ENCODE results near the gene PRKCZ.

PRKCZ gene

DNA sequence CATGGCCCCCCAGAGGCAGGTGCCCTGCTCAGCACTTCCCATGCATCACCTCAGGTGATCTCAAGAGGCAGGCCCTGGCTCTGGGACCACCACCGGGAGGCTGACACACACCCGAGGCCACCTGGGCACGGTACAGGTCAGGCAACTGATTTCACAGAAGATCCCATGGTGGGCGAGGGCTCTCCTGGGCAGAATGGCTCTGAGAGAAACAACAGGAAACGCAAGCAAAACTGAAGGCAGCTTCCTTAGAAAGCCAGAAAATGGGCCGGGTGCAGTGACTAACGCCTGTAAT is 166.5 kb downstream of the PRKCZ start:
- Histone ChIP-seq H3K4me3 (ENCODE audit: low read depth, low read length) (no peak overlapping the region), H3K36me3 (ENCODE audit: control insufficient read depth, insufficient read depth, low read length) (no peaks in the 10 kb centered on the region), H3K27me3 (ENCODE audit: control insufficient read depth, insufficient read depth, low read length) (no peaks in the 10 kb centered on the region), H3K9me3 (ENCODE audit: control insufficient read depth, insufficient read depth, low read length) (no peaks in the 10 kb centered on the region), H3K4me1 (ENCODE audit: control insufficient read depth, insufficient read depth, low read length) (no peaks in the 10 kb centered on the region), H3K9ac (ENCODE audit: low read depth, low read length) (no peak overlapping the region)

DNA sequence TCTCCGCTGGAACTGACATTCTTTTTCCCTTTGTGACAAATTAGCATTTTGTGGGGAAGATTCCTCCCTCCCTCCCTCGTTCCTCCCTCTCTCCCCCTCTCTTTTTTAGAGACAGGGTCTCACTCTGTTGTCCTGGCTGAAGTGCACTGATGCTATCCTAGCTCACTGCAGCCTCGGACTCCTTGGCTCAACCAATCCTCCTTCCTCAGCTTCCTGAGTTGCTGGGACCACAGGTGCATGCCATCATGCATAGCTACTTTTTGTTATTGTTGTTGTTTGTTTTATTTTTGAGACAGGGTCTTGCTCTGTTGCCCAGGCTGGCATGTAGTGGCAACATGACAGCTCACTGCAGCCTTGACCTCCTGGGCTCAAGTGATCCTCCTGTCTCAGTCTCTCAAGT is 171.1 kb downstream of the PRKCZ start:
- H3K4me3 ChIP-seq (ENCODE audit: low read depth, low read length) = no peak overlapping the region
- no peaks in the 10 kb centered on the region for H3K9me3 ChIP-seq (ENCODE audit: control insufficient read depth, insufficient read depth, low read length)
- H3K27me3 ChIP-seq (ENCODE audit: control insufficient read depth, insufficient read depth, low read length) = no peaks in the 10 kb centered on the region
- peaks cover 2% of the 10 kb centered on the region for H3K4me1 ChIP-seq (ENCODE audit: control insufficient read depth, insufficient read depth, low read length)
- H3K9ac ChIP-seq (ENCODE audit: low read depth, low read length) = no peak overlapping the region
- H3K36me3 ChIP-seq (ENCODE audit: control insufficient read depth, insufficient read depth, low read length) = no peaks in the 10 kb centered on the region

GRCh38 chr1:2224170-2224584 is 174.0 kb downstream of the PRKCZ start:
- no peak overlapping the region for H3K9ac ChIP-seq (ENCODE audit: low read depth, low read length)
- H3K27me3 ChIP-seq (ENCODE audit: control insufficient read depth, insufficient read depth, low read length) = no peaks in the 10 kb centered on the region
- H3K9me3 ChIP-seq (ENCODE audit: control insufficient read depth, insufficient read depth, low read length) = no peaks in the 10 kb centered on the region
- no peak overlapping the region for H3K4me3 ChIP-seq (ENCODE audit: low read depth, low read length)
- H3K36me3 ChIP-seq (ENCODE audit: control insufficient read depth, insufficient read depth, low read length) = no peaks in the 10 kb centered on the region
- H3K4me1 ChIP-seq (ENCODE audit: control insufficient read depth, insufficient read depth, low read length) = peaks cover 2% of the 10 kb centered on the region

DNA sequence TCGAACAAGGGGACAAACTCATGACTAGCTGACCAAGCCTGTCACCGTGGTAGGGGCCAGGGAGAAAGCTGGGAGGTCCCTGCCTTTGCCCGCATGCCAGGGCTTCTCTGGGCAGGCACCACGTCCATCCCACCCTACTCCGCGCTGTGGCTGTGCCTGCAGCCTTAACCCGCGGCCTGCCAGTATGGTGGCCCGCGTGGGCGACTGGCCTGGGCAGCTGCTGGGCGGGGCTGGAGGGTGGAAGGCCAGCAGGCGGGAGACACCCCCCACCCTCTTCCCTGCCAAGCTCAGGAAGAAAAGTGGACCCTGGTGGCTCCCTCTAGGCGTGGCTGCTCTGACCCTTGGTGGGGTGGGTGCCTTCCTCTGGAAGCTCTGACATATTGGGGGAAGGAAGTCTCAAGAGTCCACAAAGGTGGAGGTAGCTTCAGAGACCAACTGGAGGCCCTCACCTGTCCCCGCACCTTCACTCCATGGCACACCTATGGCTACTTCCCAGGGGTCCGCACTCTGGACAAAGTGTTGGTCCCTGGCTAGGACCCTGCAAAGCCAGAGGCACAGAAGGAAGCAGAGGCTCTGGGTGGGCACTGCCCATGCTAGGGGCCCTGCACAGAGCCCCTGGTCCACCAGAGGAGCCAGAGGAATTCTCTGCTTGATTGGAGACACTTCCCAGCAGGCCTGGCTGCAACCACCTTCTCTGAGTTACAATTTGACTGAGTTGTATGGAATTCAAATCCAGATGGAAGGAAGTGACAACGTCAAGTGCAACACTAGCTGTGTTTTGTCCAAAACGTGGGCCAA is 174.6 kb downstream of the PRKCZ start:
- Histone ChIP-seq H3K9me3 (ENCODE audit: control insufficient read depth, insufficient read depth, low read length) (no peaks in the 10 kb centered on the region), H3K27me3 (ENCODE audit: control insufficient read depth, insufficient read depth, low read length) (no peaks in the 10 kb centered on the region), H3K9ac (ENCODE audit: low read depth, low read length) (no peak overlapping the region), H3K36me3 (ENCODE audit: control insufficient read depth, insufficient read depth, low read length) (peaks cover 4% of the 10 kb centered on the region), H3K4me3 (ENCODE audit: low read depth, low read length) (no peak overlapping the region), H3K4me1 (ENCODE audit: control insufficient read depth, insufficient read depth, low read length) (peaks cover 2% of the 10 kb centered on the region)

DNA sequence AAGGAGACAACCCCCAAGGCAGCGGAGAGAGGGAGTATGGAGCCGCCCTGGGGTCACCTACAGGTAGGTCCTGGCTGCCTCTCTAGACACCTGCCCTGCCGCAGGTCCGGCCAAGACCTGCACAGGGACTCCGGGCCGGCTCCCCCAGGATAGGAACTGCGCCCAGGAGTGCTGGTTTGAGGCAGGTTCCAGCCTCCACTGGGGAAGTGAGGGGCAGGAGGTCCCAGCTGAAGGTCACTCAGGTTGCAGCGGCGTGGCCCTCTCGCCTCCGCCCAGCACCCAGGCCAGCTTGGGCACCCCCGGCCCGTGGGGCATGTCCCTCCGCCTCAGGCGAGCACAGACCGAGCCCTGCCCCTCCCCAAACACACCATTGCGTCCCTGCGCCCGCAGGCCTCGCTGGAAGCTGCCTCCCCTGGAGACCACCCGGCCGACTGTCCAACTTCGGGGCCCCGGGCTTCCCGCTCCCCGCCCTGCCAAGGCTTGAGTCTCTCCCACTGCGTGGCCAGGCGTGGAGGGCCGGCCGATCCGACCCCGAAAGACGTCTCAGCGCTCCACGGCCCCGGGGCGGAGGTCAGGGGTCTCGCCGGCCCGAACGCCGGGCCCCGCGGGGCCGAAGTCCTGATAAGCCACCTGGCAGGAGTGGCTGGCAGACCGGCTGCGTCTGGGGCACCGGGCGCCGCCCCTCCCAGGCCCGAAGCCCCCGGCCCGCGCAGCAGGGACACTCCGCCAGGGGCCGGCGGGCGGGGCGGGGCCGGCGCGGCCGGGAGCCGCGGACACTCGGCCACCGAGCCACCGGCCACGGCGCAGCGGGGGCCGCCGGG is 176.5 kb downstream of the PRKCZ start:
- no peaks in the 10 kb centered on the region for H3K27me3 ChIP-seq (ENCODE audit: control insufficient read depth, insufficient read depth, low read length)
- H3K36me3 ChIP-seq (ENCODE audit: control insufficient read depth, insufficient read depth, low read length) = peaks cover 4% of the 10 kb centered on the region
- peak overlapping the region; percentile 56 for H3K4me3 ChIP-seq (ENCODE audit: low read depth, low read length)
- H3K9ac ChIP-seq (ENCODE audit: low read depth, low read length) = peak overlapping the region; percentile 88
- peaks cover 8% of the 10 kb centered on the region for H3K4me1 ChIP-seq (ENCODE audit: control insufficient read depth, insufficient read depth, low read length)
- no peaks in the 10 kb centered on the region for H3K9me3 ChIP-seq (ENCODE audit: control insufficient read depth, insufficient read depth, low read length)

DNA sequence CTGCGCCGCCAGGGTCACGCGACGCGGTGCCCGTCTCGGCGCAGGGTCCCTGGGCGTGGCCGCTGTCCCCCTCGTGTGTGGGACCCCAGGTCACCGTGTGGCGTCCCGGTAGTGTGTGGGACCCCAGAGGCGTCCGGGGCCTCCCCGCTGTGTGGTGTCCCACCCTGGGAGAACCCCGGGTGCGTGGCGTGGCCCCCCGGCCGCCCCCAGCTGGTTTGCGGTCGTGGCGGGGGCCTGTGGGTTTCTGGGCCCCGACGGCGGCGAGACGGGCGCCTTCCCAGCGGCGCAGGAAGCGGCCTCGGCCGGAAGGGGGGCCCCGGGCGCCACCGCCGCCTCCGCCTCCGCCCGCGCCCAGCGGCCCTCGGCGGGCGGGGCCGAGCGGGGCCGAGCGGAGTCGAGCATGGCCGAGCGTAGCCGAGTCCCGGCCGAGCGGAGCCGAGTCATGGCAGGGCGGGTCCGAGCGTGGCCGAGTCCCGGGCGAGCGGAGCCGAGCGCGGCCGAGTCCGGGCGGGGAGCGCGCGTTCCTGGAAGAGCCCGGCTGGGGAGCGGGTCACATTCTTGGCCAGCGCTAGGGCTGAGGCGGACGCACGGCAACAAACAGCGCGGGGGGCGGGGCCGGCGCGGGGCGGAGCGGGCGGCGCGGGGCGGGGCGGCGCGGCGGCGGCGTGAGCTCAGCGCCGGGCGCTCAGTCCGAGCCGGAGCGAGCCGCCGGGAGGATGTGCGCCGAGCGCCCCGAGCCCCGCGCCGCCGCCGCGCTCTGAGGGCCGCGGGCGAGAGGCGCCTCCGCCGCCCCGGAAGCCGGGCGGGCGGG is 177.3 kb downstream of the PRKCZ start:
- H3K4me3 ChIP-seq (ENCODE audit: low read depth, low read length) = peak overlapping the region; percentile 56
- peaks cover 8% of the 10 kb centered on the region for H3K4me1 ChIP-seq (ENCODE audit: control insufficient read depth, insufficient read depth, low read length)
- peaks cover 4% of the 10 kb centered on the region for H3K36me3 ChIP-seq (ENCODE audit: control insufficient read depth, insufficient read depth, low read length)
- peak overlapping the region; percentile 88 for H3K9ac ChIP-seq (ENCODE audit: low read depth, low read length)
- no peaks in the 10 kb centered on the region for H3K9me3 ChIP-seq (ENCODE audit: control insufficient read depth, insufficient read depth, low read length)
- no peaks in the 10 kb centered on the region for H3K27me3 ChIP-seq (ENCODE audit: control insufficient read depth, insufficient read depth, low read length)

DNA sequence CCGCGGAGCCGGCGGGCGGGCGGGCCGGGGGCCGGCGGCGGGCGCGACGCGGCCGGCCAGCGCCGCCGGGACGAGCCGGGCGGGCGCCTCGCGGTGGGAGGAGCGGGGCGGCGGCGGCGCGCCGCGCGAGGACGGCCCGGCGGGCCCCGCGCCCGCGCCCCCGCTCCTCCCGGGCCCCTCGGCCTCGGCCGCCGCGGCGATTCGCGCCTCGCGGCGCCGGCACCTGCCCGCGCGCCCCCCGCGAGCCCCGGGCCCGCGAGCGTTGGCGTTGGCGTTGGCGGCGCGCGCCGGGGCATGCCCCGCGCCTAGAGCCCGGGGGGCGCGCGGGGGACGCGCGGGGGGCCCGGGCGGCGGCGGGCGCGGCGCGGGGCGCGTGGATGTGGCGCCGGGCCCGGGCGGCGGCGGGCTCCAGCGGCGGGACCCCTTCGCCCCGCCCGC is 178.0 kb downstream of the PRKCZ start, which contains the start of gene SKI:
Gene SKI (plus strand): TSS at position 163 of the 438 bp plus-strand sequence. CDS start 448 bp downstream, outside the sequence.
- peaks cover 4% of the 10 kb centered on the region for H3K36me3 ChIP-seq (ENCODE audit: control insufficient read depth, insufficient read depth, low read length)
- H3K27me3 ChIP-seq (ENCODE audit: control insufficient read depth, insufficient read depth, low read length) = no peaks in the 10 kb centered on the region
- no peaks in the 10 kb centered on the region for H3K9me3 ChIP-seq (ENCODE audit: control insufficient read depth, insufficient read depth, low read length)
- H3K4me3 ChIP-seq (ENCODE audit: low read depth, low read length) = peak within 1 kb of the TSS; percentile 91
- peak within 1 kb of the TSS; percentile 89 for H3K9ac ChIP-seq (ENCODE audit: low read depth, low read length)
- peaks cover 6% of the 10 kb centered on the region for H3K4me1 ChIP-seq (ENCODE audit: control insufficient read depth, insufficient read depth, low read length)

GRCh38 chr1:2228694-2229036 is 178.5 kb downstream of the PRKCZ start:
- Histone ChIP-seq H3K27me3 (ENCODE audit: control insufficient read depth, insufficient read depth, low read length) (no peaks in the 10 kb centered on the region), H3K9ac (ENCODE audit: low read depth, low read length) (peak overlapping the region; percentile 89), H3K9me3 (ENCODE audit: control insufficient read depth, insufficient read depth, low read length) (no peaks in the 10 kb centered on the region), H3K4me1 (ENCODE audit: control insufficient read depth, insufficient read depth, low read length) (peaks cover 6% of the 10 kb centered on the region), H3K4me3 (ENCODE audit: low read depth, low read length) (peak overlapping the region; percentile 91), H3K36me3 (ENCODE audit: control insufficient read depth, insufficient read depth, low read length) (peaks cover 4% of the 10 kb centered on the region)

- peak overlapping the region; percentile 91 for H3K4me3 ChIP-seq (ENCODE audit: low read depth, low read length)
- H3K36me3 ChIP-seq (ENCODE audit: control insufficient read depth, insufficient read depth, low read length) = peaks cover 4% of the 10 kb centered on the region
- H3K9me3 ChIP-seq (ENCODE audit: control insufficient read depth, insufficient read depth, low read length) = no peaks in the 10 kb centered on the region
- H3K27me3 ChIP-seq (ENCODE audit: control insufficient read depth, insufficient read depth, low read length) = no peaks in the 10 kb centered on the region
- H3K9ac ChIP-seq (ENCODE audit: low read depth, low read length) = peak overlapping the region; percentile 89
- peaks cover 6% of the 10 kb centered on the region for H3K4me1 ChIP-seq (ENCODE audit: control insufficient read depth, insufficient read depth, low read length)
These were observed 179.0 kb downstream of the PRKCZ start for GRCh38 chr1:2229037-2229864.

DNA sequence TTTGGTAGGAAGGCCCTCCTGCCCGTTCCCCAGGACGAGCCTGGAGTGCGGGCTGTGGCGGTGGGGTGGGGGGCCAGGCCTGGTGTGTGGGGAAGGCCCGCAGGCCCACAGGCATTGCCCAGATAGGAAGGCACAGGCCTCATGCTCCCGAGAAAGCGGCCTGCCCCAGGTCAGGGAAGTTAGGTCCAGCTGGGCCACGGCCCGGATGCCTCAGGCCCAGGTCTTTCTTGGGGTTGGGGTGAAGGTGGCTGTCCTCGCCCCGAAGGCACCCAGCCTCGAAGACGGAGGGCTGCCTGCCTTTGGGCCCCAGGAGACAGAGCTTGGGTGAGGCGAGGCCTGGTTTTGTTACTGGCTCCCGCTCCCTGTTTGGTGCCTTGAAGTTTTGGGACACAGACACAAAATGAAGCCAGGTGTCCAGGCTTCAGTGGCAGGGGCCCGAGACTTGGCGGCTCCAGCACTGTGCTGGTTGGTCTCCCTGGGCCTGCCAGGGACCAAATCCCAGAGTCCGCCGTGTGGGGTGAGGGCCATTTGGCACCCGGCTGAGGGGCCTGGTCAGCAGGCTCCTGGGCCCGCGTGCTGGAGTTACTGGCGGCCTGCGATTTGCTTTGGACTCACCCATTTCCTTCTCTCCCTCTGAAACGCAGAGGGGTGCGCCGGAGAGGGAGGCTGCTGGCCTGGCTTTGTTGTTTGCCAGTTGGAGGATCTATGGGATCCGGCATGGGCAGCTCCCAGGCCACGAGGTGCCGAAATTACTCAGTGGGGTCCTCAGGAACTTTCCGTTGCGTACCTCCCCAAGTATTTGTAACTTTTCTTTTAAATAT is 179.9 kb downstream of the PRKCZ start:
- Histone ChIP-seq H3K9me3 (ENCODE audit: control insufficient read depth, insufficient read depth, low read length) (no peaks in the 10 kb centered on the region), H3K4me3 (ENCODE audit: low read depth, low read length) (peak overlapping the region; percentile 91), H3K36me3 (ENCODE audit: control insufficient read depth, insufficient read depth, low read length) (peaks cover 4% of the 10 kb centered on the region), H3K27me3 (ENCODE audit: control insufficient read depth, insufficient read depth, low read length) (no peaks in the 10 kb centered on the region), H3K9ac (ENCODE audit: low read depth, low read length) (peak overlapping the region; percentile 89), H3K4me1 (ENCODE audit: control insufficient read depth, insufficient read depth, low read length) (peaks cover 6% of the 10 kb centered on the region)
